Measurements from ENCODE around the gene SRCIN1.

Gene SRCIN1

DNA sequence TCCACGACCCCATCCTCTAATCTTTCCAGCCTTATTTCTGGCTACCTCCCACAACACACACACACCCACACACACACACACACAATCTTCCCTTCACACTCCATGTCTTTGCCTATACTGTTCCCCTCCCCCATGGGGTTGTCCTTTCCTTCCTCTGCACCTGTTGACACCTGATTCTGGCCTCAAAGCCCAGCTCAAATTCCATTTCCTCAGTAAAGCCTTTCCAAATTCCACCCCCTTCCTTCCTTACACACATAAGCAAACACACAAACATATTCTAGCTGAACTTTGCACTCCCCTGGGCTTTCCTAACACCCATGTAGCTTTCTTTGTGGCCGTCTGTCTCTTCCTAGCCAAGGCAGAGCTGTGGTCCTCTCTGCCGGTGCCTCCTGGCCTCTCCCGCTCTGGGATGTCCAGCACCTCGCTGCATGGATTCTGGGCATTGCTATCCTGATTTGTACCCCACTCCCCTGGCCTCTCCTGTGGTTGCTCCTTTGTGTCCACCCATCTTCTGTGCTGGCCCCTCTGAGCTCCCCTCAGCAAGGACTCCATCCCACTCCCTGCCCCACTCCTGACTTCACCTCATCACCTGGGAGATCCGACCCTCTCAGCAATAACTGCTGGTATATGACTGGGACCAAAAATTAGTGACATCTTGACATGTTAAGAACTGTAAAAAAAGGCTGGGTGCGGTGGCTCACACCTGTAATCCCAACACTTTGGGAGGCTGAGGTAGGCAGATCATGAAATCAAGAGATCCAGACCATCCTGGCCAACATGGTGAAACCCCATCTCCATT lies 8.4 kb upstream of the SRCIN1 start:
- DNase-seq (ENCODE audit: insufficient read length, low spot score) (no peak), FAIRE-seq (no peak)
- TF ChIP-seq, protein P1, sequence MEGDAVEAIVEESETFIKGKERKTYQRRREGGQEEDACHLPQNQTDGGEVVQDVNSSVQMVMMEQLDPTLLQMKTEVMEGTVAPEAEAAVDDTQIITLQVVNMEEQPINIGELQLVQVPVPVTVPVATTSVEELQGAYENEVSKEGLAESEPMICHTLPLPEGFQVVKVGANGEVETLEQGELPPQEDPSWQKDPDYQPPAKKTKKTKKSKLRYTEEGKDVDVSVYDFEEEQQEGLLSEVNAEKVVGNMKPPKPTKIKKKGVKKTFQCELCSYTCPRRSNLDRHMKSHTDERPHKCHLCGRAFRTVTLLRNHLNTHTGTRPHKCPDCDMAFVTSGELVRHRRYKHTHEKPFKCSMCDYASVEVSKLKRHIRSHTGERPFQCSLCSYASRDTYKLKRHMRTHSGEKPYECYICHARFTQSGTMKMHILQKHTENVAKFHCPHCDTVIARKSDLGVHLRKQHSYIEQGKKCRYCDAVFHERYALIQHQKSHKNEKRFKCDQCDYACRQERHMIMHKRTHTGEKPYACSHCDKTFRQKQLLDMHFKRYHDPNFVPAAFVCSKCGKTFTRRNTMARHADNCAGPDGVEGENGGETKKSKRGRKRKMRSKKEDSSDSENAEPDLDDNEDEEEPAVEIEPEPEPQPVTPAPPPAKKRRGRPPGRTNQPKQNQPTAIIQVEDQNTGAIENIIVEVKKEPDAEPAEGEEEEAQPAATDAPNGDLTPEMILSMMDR (IDR thresholded peaks at IDR 0.05; ENCODE audit: insufficient read depth, missing control alignments) = no peak

DNA sequence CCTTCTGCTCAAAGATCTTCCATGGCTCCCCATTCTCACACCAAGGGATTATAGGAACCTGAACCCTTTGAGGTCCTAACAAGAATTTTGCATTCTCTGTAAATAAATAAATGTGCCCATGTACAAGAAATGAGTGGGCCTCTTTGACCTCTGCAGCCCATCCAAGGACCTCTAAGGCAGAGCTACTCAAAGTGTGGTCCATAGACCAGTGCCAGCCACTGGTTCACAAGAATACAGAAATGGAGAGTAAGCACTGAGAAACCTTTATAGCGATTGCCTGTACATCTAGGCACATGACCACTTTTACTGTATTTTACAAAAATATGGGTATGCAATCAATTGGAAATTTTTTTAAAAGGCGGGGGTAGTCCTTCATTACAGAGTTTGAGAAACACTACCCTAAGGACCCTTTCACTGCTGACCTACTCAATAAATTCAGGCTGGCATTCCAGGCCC lies 7.8 kb upstream of the SRCIN1 start:
- TF ChIP-seq, protein P1 (IDR thresholded peaks at IDR 0.05; ENCODE audit: insufficient read depth, missing control alignments) = no peak
- no peak for FAIRE-seq
- no peak for DNase-seq (ENCODE audit: insufficient read length, low spot score)

DNA sequence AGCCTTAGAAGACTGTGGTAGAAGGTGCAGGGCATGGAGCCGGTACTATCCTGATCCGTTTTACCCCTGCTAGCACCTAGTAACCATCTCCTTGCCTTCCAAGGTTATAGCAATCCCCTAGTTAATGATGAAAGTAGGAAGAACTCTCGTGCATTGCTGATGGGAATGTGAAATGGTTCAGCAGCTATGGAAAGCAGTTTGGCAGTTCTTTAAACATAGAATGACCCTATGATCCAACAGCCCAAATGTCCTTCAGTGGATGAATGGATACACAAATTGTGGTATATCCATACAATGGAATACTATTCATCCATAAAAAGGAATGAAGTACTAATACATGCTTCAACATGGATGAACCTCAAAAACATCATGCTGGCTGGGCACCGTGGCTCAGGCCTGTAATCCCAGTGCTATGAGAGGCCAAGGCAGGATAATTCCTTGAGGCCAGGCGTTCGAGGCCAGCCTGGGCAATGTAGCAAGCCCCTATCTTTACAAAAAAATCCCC lies 6.2 kb upstream of the SRCIN1 start:
- DNase-seq (ENCODE audit: insufficient read length, low spot score) (no peak), FAIRE-seq (no peak)
- TF ChIP-seq, protein P1 (IDR thresholded peaks at IDR 0.05; ENCODE audit: insufficient read depth, missing control alignments) = no peak

DNA sequence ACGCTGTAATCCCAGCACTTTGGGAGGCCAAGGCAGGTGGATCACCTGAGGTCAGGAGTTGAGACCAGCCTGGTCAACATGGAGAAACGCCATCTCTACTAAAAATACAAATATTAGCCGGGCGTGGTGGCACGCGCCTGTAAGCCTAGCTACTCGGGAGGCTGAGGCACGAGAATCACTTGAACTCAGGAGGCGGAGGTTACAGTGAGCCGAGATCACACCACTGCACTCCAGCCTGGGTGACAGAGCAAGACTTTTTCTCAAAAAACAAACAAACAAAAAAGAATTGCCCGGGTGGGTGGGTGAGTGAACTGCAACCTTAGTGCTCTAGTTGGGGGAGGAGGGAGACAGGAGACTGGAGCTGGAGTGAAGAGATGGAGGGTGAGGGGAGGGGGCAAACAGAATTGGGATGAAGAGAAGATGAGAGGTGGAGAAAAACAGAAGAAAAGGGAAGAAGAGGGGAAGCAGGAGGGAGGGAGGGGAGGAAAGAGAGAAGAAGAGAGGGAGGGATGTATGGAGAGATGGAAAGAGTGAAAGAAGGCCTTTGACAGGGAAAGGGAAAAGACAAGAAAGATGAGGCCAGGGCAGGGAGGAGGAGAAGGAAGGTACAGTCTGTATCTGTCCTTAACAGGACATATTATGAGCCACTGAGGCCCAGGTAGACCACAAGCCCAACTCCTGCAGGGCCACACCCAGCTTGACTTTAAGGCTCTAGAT lies 5.5 kb upstream of the SRCIN1 start:
- FAIRE-seq (no peak), DNase-seq (ENCODE audit: insufficient read length, low spot score) (no peak)
- TF ChIP-seq, protein P1 (IDR thresholded peaks at IDR 0.05; ENCODE audit: insufficient read depth, missing control alignments) = no peak

DNA sequence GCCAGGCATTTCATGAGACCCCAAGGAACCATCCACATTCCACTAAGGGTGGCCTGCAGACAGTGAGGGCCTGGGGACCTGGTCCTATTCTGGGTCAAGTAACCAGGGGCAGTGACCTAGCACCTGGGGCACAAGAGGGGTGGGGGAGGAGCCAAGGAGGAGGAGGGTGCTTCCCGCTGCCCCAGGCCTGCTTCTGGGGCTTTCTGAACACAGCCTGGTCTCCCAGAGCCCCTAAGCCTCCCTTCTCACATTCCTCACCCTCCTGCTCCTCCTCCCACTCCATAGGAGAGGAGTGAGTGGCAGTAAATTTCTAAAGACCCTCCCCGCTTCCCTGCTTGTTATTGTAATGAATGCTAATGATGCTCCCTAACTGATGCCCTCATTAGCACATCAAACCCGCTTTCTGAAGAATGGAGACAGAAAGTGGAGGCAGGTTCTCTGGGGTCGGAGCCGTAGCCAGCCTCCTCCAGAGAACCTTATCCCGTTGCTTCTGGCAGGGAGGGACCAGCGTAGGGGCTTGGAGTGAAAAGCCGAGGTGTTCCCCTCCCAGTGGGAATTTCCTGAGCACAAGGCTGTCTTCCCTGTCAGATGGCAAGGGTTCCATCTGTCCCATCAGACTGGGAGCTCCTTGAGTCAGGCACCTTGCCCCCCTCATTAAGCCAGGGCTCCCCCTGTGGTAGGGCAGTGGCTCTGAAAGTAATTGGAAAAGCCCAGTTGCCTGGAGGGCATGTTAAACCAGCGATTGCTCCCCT lies 3.7 kb upstream of the SRCIN1 start:
- FAIRE-seq = no peak
- DNase-seq (ENCODE audit: insufficient read length, low spot score) = no peak
- TF ChIP-seq, protein P1 (IDR thresholded peaks at IDR 0.05; ENCODE audit: insufficient read depth, missing control alignments) = no peak

DNA sequence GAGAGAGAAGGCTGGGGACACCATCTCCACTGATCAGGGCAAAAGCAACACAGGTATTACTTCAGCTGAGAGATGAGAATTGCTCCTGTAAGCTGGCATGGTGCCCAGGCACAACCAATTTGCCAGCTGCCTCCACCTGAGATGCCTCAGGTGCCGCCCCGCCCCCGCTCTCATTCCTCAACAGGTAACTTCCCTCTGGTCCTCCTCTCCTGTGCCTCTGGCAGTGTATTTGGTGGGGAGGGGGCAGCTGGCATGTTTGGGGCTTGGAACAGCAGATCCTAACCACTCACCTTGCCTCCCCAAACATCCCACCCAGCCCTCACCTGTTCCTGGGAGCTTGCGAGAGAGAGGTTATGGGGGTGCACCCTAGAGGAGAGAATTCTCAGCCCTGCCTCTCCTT lies 2.9 kb upstream of the SRCIN1 start:
- TF ChIP-seq, protein P1 (IDR thresholded peaks at IDR 0.05; ENCODE audit: insufficient read depth, missing control alignments) = no peak
- DNase-seq (ENCODE audit: insufficient read length, low spot score) (no peak), FAIRE-seq (no peak)
